Brain pericyte (primary cell): ENCODE measurements around the gene NLRP9.

Experiments
- DNase-seq: peaks from one replicate; pipeline ENCODE4 v3.0.0-alpha.2; 2012; ENCODE audit warnings: low read depth, low spot score

The NLRP9 gene

GRCh38 chr19:55688422-55689218 lies 49.6 kb downstream of the NLRP9 start:
- DNase-seq, result no peak

GRCh38 chr19:55687281-55688201 lies 50.7 kb downstream of the NLRP9 start:
- no peak for DNase-seq

GRCh38 chr19:55686311-55687050 lies 51.7 kb downstream of the NLRP9 start:
- no peak for DNase-seq

GRCh38 chr19:55685776-55686175 lies 52.4 kb downstream of the NLRP9 start:
- no peak for DNase-seq

GRCh38 chr19:55684946-55685681 lies 53.1 kb downstream of the NLRP9 start:
- no peak for DNase-seq

GRCh38 chr19:55683449-55684261 lies 54.5 kb downstream of the NLRP9 start:
- DNase-seq, result no peak

- DNase-seq, result no peak
These were observed 56.8 kb downstream of the NLRP9 start for GRCh38 chr19:55681131-55682092.

GRCh38 chr19:55680339-55681130 lies 57.7 kb downstream of the NLRP9 start:
- no peak for DNase-seq

GRCh38 chr19:55679343-55680257 lies 58.6 kb downstream of the NLRP9 start:
- DNase-seq, result no peak

GRCh38 chr19:55678121-55678671 lies 60.0 kb downstream of the NLRP9 start:
- no peak for DNase-seq

GRCh38 chr19:55677572-55678028 lies 60.6 kb downstream of the NLRP9 start:
- DNase-seq, result no peak

GRCh38 chr19:55676889-55677505 lies 61.2 kb downstream of the NLRP9 start:
- DNase-seq, result no peak

GRCh38 chr19:55676383-55676782 lies 61.8 kb downstream of the NLRP9 start:
- no peak for DNase-seq

GRCh38 chr19:55675661-55676354 lies 62.4 kb downstream of the NLRP9 start:
- no peak for DNase-seq

GRCh38 chr19:55674841-55675660 lies 63.2 kb downstream of the NLRP9 start, which contains the start of gene EPN1:
Gene EPN1 (plus strand): TSS chr19:55675226. CDS start chr19:55678628, 3,402 bp downstream.
- DNase-seq, result peak; percentile 86
